Activated naive CD8-positive, alpha-beta T cell (primary cell): ENCODE data around the gene PTPRT.

Experiments
- H3K27ac Mint-ChIP-seq: one replicate; pipeline ENCODE4 v1.8.0; 2021; ENCODE audit warnings: mixed read lengths
- H3K27me3 Mint-ChIP-seq: one replicate; pipeline ENCODE4 v1.8.0; 2021; ENCODE audit warnings: mixed read lengths
- H3K36me3 Mint-ChIP-seq: one replicate; pipeline ENCODE4 v1.8.0; 2021; ENCODE audit warnings: mixed read lengths
- H3K4me1 Mint-ChIP-seq: one replicate; pipeline ENCODE4 v1.8.0; 2021; ENCODE audit warnings: low read depth, mixed read lengths
- H3K4me3 Mint-ChIP-seq: one replicate; pipeline ENCODE4 v1.8.0; 2021; ENCODE audit warnings: mild to moderate bottlenecking, mixed read lengths
- H3K9me3 Mint-ChIP-seq: one replicate; pipeline ENCODE4 v1.8.0; 2021; ENCODE audit warnings: low read depth, mixed read lengths

The PTPRT gene

DNA sequence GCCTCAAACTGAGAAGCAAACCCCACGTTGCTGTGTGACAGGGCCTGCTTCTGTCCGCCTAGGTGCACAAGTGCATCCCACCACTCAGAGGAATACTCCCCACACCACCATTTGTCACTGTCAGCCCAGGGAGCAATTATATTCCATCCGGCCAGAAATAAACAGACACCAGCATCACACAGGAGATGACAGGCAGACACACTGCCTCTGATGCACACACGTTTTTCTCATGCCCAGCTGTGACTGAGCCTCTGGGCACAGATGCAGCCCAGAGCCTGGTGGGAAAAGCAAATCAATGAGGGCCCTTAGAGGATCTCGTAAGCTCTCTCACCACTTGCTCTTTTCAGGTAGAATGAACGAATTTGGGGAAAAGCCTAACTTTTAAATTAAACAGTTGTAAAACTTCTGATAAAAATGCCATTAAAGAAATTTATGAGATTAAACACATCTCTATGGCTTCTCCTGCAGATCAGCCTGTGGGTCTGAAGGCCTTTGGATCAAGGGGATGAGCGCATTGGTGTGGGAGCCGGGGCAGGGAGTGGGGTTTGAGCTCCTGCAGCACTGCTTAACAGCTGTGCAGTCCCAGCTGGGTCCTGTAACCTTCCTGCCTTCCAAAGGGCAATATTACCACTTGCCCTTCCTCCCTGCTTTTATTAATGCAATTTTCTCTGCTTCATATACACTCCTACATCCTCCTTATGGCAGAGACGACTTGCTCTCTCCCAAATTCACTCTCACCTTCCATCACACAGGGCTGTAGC is 624.3 kb downstream of the PTPRT start:
- Mint-ChIP-seq H3K4me1 (no peaks in the 10 kb centered on the region), H3K9me3 (no peaks in the 10 kb centered on the region), H3K27ac (no peak overlapping the region)

DNA sequence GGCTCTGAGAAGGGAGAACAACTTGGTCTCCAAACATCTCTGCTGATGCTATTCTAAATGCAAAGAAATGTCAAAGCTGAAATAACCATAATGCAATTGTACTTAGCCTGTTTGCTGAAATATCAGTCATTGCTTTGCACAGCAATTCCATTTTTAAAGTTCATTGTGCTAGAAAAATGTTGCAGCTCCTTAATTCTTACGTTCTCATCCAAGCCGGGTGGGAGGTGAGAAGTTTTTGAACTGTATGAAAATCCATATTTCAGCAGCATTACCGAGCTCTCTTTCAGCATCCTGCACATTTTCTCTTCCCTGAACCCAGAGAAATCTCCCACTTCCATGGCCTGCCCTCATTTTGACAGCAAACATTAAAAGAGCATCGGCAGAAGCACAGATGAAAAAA is 630.0 kb downstream of the PTPRT start:
- no peaks in the 10 kb centered on the region for H3K9me3 Mint-ChIP-seq
- H3K36me3 Mint-ChIP-seq: no peaks in the 10 kb centered on the region
- no peak overlapping the region for H3K4me3 Mint-ChIP-seq
- no peak overlapping the region for H3K27ac Mint-ChIP-seq
- no peaks in the 10 kb centered on the region for H3K4me1 Mint-ChIP-seq
- H3K27me3 Mint-ChIP-seq: no peaks in the 10 kb centered on the region

More for the DNA sequence above, 624.3 kb downstream of the PTPRT start:
- Mint-ChIP-seq H3K27me3 (no peaks in the 10 kb centered on the region), H3K4me3 (no peak overlapping the region), H3K36me3 (no peaks in the 10 kb centered on the region)

DNA sequence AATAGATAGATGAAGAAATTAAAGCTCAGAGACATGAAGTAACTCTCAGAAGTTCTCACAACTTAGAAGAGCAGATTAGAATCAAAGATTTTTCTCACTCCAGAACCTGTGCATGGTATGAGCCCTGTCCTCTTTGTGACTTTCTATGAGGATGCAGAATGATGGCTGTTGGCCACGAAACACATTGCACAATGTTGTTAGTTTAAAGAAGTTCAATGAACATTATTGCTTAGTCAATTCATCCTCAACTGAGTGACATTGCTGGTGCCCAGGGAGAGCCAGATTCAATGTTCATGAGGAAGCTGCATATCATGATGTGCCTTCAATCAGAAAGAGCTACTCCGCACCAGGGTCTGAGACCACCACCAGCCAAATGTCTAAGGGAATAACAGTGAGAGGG is 633.1 kb downstream of the PTPRT start:
- no peak overlapping the region for H3K27ac Mint-ChIP-seq
- H3K36me3 Mint-ChIP-seq: no peaks in the 10 kb centered on the region
- no peaks in the 10 kb centered on the region for H3K27me3 Mint-ChIP-seq
- H3K4me1 Mint-ChIP-seq: no peaks in the 10 kb centered on the region
- no peaks in the 10 kb centered on the region for H3K9me3 Mint-ChIP-seq
- no peak overlapping the region for H3K4me3 Mint-ChIP-seq

DNA sequence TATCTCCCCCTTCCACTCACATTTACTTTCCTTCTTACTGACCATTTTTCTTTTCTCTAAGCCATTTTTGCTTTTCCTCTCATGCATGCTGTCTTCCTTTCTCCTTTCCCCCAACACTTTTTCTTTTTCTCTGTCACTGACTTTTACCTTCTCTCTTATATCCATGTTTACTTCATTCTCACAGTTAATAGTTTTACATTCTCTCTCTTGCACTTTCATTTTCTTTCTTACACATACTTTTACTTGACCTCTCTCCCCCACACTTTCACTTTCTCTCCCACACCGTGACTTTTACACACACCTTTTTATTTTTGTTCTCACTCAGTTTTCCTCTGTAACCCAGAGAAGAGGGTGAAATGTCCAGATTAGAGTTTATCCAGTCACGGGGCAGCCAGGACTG is 636.3 kb downstream of the PTPRT start:
- no peaks in the 10 kb centered on the region for H3K27me3 Mint-ChIP-seq
- H3K9me3 Mint-ChIP-seq: no peaks in the 10 kb centered on the region
- H3K27ac Mint-ChIP-seq: no peak overlapping the region
- H3K4me3 Mint-ChIP-seq: no peak overlapping the region
- H3K4me1 Mint-ChIP-seq: no peaks in the 10 kb centered on the region
- no peaks in the 10 kb centered on the region for H3K36me3 Mint-ChIP-seq

DNA sequence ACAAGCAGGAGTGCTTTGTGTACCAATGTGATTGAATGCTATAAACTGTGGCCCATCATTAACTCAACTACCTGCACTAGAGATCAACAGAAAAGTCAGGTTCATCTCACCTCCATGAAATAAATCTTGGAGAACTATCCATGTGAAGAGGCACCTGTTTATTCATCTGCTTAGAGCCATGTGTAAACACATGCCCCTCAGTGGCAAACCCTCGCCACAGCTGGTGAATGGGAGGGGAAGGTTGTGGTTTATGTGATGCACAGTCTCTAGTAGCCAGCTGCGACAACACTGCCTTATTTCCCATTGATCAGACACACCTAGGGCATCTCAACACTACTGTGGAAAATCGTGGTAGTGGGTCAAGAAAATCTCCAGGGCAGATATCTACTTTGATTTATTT is 640.2 kb downstream of the PTPRT start:
- H3K9me3 Mint-ChIP-seq: no peaks in the 10 kb centered on the region
- H3K4me1 Mint-ChIP-seq: no peaks in the 10 kb centered on the region
- H3K27ac Mint-ChIP-seq: no peak overlapping the region
- H3K4me3 Mint-ChIP-seq: no peak overlapping the region
- H3K36me3 Mint-ChIP-seq: no peaks in the 10 kb centered on the region
- no peaks in the 10 kb centered on the region for H3K27me3 Mint-ChIP-seq

DNA sequence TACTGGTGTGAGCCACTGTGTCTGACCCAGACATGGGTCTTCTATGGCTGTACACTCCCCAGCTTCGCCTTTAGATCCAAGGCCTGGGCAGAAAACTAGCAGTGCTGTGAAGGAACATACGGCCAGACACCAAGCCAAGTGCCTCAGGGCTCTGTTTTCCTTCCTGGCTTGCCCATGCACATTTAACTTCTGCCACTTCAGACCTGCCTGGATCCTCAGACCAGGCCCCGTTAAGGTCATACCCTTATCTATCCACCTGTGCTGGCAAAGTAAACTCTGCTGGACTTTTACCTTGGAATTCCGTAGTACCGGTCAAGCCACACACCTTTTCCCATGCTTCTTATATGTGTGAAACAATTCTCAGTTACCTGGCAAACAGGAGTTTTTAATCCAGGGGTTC is 644.8 kb downstream of the PTPRT start:
- H3K36me3 Mint-ChIP-seq: no peaks in the 10 kb centered on the region
- no peak overlapping the region for H3K27ac Mint-ChIP-seq
- no peaks in the 10 kb centered on the region for H3K4me1 Mint-ChIP-seq

DNA sequence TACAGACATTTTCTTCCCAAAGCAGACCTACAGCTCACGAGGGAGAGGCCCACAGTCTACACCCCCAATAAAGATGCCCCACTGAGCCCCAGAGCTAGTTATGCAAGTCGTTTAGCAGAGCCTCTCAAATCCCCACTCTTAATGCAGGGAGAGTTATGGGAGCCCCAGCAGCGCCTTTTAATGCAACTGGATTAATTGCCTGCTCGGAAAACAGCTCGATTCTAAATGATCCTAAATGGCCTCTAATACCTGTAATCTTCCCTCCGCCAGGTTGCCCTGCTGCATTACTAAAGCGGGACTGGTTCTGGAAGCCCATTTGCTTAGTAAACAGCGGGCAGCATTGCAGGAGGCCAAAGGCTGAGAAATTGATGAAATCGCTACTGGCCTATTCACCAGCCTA is 656.9 kb downstream of the PTPRT start:
- Mint-ChIP-seq H3K9me3 (no peaks in the 10 kb centered on the region), H3K4me1 (no peaks in the 10 kb centered on the region), H3K4me3 (no peak overlapping the region), H3K27ac (no peak overlapping the region), H3K27me3 (no peaks in the 10 kb centered on the region), H3K36me3 (no peaks in the 10 kb centered on the region)

More for the DNA sequence above, 644.8 kb downstream of the PTPRT start:
- Mint-ChIP-seq H3K4me3 (no peak overlapping the region), H3K27me3 (no peaks in the 10 kb centered on the region), H3K9me3 (no peaks in the 10 kb centered on the region)

DNA sequence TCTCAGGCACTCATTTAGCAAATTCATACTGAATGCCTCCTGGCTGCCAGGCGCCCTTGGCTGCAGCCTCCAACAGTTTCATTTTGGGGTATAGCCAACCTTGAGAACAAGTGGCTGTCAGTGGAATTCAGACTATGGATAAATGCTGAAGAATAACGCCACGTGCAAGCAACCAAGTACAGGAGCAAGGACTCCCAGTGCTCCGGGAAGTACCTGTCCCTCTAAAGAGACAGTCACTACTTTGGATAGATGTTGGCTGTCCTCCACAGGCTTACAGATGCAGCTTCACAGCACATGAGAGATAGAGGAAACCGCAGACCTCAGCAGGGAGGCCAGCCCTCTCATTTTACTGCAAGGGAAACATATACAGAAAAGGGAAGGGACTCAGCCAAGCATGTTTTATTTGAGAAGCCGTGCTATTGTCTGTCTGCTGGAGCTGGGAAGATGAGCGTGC is 658.2 kb downstream of the PTPRT start:
- no peaks in the 10 kb centered on the region for H3K36me3 Mint-ChIP-seq
- no peaks in the 10 kb centered on the region for H3K4me1 Mint-ChIP-seq
- no peak overlapping the region for H3K27ac Mint-ChIP-seq
- no peak overlapping the region for H3K4me3 Mint-ChIP-seq
- no peaks in the 10 kb centered on the region for H3K27me3 Mint-ChIP-seq
- no peaks in the 10 kb centered on the region for H3K9me3 Mint-ChIP-seq

DNA sequence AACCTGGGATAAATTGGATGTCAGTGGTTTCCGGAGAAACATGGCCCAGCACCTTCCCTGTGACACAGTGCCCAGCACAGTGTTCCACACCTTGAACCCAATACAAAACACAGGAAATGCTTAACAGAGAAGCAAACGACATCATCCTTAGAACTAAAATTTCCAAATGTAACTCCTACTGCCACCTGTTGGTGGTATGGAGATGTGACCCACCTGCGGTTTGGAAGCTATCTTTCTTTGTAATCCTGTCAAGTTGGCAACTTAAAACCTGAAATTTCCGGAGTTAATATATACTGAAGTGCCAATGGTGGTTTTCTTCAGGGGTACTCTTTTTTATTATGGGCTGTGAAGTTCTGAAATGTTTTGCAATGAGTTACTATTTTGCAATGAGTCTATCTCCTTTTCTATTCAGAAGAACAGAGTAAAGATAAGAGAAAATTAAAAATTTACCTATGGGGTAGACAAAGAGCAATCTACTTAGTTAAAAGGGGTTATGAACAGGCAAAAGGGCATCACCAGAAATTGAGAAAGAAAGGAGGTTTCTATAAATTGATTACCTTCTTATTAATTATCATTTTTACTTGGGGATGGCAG is 658.8 kb downstream of the PTPRT start:
- Mint-ChIP-seq H3K9me3 (peaks cover 4% of the 10 kb centered on the region), H3K36me3 (no peaks in the 10 kb centered on the region), H3K4me3 (no peak overlapping the region), H3K4me1 (no peaks in the 10 kb centered on the region), H3K27ac (no peak overlapping the region), H3K27me3 (no peaks in the 10 kb centered on the region)

DNA sequence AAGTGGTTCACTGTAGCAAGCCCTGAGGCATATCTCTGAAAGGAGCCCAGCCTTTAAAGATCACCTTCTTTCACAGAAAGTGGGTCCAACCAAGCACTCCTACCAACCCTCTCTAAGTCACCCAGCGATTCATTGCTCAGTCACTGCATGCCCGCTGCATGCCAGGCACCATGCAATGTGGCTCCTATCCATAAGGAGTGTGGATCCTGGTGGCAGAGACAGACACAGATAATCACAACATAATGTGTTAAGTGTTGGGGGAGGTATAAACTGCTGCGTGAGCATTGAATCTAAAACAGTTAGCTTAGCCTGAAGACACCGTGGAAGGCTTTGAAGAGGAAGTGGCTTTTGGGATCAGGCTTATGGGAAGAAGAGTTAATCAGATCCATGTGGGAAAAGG is 659.5 kb downstream of the PTPRT start:
- no peak overlapping the region for H3K27ac Mint-ChIP-seq
- no peaks in the 10 kb centered on the region for H3K27me3 Mint-ChIP-seq
- no peak overlapping the region for H3K4me3 Mint-ChIP-seq
- H3K36me3 Mint-ChIP-seq: no peaks in the 10 kb centered on the region
- no peaks in the 10 kb centered on the region for H3K4me1 Mint-ChIP-seq
- H3K9me3 Mint-ChIP-seq: peaks cover 4% of the 10 kb centered on the region

DNA sequence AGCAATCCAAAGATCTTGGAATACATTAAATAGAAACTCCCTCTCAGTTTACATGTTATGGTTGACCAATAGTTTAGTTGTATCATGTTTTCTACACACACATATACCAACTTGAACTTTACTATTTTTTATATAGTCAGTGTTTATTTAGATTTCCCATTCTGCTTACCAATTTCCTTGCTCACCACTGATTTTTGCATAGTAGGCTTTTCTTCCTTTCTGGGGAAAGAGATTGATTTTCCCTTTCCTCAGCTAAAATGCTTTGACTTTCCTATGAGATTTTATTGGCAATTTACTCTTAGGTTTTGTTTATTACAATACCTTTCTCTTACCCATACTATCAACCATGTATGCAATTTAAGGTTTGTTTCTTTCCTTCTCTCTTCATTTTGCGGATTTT is 665.6 kb downstream of the PTPRT start:
- Mint-ChIP-seq H3K27me3 (peaks cover 2% of the 10 kb centered on the region), H3K27ac (no peak overlapping the region)

DNA sequence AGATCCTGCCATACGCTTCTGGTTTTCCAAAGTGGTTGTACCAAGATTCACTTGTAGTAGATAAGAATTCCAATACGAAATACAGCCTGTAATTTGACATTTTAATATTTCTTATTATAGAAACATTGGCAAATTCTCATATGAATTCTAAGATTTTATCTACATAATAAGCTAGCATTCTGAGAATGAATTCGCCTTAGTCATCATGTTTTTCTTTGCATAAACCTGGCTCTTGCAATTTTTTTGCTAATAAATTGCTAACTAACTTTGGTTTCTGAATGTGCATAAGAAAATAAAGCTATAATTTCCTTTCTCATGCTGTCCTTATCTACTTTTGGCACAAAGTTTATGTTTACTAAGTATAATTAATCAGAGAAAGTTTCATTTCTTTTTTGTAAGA is 673.0 kb downstream of the PTPRT start:
- no peaks in the 10 kb centered on the region for H3K4me1 Mint-ChIP-seq

More for the DNA sequence above, 665.6 kb downstream of the PTPRT start:
- Mint-ChIP-seq H3K9me3 (peaks cover 11% of the 10 kb centered on the region), H3K4me1 (no peaks in the 10 kb centered on the region), H3K4me3 (no peak overlapping the region), H3K36me3 (no peaks in the 10 kb centered on the region)

DNA sequence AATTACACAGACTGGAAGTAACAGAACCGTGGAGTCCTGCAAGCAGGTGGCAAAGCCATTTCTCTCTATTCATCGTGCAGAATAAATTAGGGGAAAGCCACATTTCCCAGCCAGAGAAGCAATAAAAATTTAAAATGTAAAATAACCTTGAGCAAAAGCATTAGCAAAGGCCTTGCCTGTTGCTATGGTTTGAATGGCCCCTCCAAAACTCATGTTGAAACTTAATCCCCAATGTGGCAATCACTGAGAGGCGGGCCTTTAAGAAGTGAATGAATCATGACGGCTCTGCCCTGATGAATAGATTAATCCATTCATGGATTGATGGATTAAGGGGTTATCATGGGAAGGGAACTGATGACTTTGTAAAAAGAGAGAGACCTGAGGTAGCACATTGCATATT is 679.0 kb downstream of the PTPRT start:
- H3K36me3 Mint-ChIP-seq: no peaks in the 10 kb centered on the region
- H3K9me3 Mint-ChIP-seq: no peaks in the 10 kb centered on the region
- H3K27ac Mint-ChIP-seq: no peak overlapping the region
- H3K4me3 Mint-ChIP-seq: no peak overlapping the region
- no peaks in the 10 kb centered on the region for H3K4me1 Mint-ChIP-seq
- peaks cover 5% of the 10 kb centered on the region for H3K27me3 Mint-ChIP-seq

More for the DNA sequence above, 673.0 kb downstream of the PTPRT start:
- no peak overlapping the region for H3K27ac Mint-ChIP-seq
- no peaks in the 10 kb centered on the region for H3K36me3 Mint-ChIP-seq
- no peaks in the 10 kb centered on the region for H3K9me3 Mint-ChIP-seq
- H3K4me3 Mint-ChIP-seq: no peak overlapping the region
- peaks cover 2% of the 10 kb centered on the region for H3K27me3 Mint-ChIP-seq

DNA sequence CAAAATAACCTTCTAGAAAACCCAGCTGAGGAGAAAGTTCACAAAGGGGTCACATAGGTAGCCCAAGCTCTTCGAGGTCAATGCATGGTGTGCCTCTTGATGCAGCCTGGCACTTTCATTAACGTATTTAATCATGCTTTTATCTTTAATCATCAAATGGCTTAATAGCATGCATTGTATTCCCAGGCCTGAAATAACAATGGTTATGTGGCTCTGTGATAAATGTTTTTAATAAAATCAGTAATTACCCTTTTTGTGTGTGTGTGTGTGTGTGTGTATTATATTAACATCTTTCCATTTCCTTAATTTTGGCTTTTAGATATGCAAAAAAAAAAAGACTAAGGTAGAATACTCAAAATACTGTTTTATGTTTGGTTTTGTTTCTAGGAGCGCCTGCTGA is 681.8 kb downstream of the PTPRT start:
- H3K4me3 Mint-ChIP-seq: no peak overlapping the region
- no peaks in the 10 kb centered on the region for H3K4me1 Mint-ChIP-seq
- H3K27me3 Mint-ChIP-seq: peaks cover 5% of the 10 kb centered on the region
- no peak overlapping the region for H3K27ac Mint-ChIP-seq
- H3K36me3 Mint-ChIP-seq: no peaks in the 10 kb centered on the region
- H3K9me3 Mint-ChIP-seq: no peaks in the 10 kb centered on the region

DNA sequence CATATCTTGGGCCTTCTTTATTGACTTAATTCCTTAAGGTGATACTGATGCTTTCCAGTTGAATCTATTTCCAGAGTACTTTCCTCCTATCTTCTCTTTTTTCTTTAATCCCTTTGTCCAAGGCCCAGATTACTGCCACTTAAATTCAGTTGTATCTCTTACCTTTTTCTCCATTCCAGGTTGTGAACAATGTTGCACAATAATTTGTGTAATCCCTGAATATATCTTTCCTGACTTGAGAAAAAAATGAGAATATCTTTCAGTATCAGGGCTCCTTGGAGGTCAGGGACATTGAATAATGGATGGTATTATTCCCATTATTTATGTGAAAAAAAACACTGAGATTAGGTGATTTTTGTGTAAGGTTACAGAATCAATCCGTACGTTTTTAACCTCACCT is 683.3 kb downstream of the PTPRT start:
- H3K27me3 Mint-ChIP-seq: peaks cover 5% of the 10 kb centered on the region
- H3K36me3 Mint-ChIP-seq: no peaks in the 10 kb centered on the region
- H3K9me3 Mint-ChIP-seq: no peaks in the 10 kb centered on the region
- H3K27ac Mint-ChIP-seq: no peak overlapping the region
- H3K4me3 Mint-ChIP-seq: no peak overlapping the region
- H3K4me1 Mint-ChIP-seq: no peaks in the 10 kb centered on the region

DNA sequence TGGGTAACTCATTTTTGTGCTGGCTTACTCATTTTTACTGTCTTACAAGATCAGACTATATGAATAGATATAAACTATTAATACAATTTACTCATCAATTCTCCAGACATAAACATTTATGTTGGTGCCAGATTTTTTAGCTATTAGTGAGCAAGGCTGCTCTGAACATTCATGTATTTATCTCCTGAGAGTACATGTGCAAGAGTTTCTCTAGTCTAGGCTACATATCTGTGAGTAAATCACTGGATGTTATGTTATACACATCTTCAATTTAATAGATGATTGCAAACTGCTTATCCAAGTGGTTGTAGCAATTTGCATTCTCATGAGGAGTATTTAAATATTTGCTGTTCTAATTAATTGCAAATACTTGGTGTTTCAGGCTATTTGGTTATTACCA is 687.1 kb downstream of the PTPRT start:
- Mint-ChIP-seq H3K4me3 (no peak overlapping the region), H3K36me3 (no peaks in the 10 kb centered on the region), H3K27ac (no peak overlapping the region), H3K9me3 (no peaks in the 10 kb centered on the region), H3K27me3 (no peaks in the 10 kb centered on the region), H3K4me1 (no peaks in the 10 kb centered on the region)
